Suppressor macrophage treated with lipopolysaccharide for 1 hour (primary cell): ENCODE results near the gene MPP2.
A peak's percentile ranks its signal among the peaks of the same experiment; 100 is the strongest.
"Not testable (repeated sequence)": the region's sequence is repeated elsewhere in the genome, so short reads cannot be mapped to it uniquely, and the experiment has no call there.

Experiments used
- DNase-seq, 3 donors: peaks; one replicate each; pipeline ENCODE4 v3.0.0-alpha.2; 2020 to 2022

MPP2 gene

GRCh38 chr17:43900858-43901754, 6.2 kb downstream of the MPP2 start:
- DNase-seq, result no peak

GRCh38 chr17:43900183-43900857, 7.0 kb downstream of the MPP2 start:
- peak; percentile 85 to 93 (median 90) for DNase-seq

GRCh38 chr17:43898446-43898845, 8.9 kb downstream of the MPP2 start:
- no peak for DNase-seq

GRCh38 chr17:43897831-43898230, 9.5 kb downstream of the MPP2 start:
- no peak for DNase-seq

- not testable (repeated sequence) for DNase-seq
These were observed 12.8 kb downstream of the MPP2 start for GRCh38 chr17:43894494-43894893.

- DNase-seq, result no peak
These were observed 14.7 kb downstream of the MPP2 start for GRCh38 chr17:43892647-43892952.

- no peak for DNase-seq
These were observed 15.3 kb downstream of the MPP2 start for GRCh38 chr17:43891851-43892646.

GRCh38 chr17:43890240-43890639, 17.1 kb downstream of the MPP2 start:
- no peak for DNase-seq

GRCh38 chr17:43888548-43888947, 18.8 kb downstream of the MPP2 start:
- no peak for DNase-seq

GRCh38 chr17:43882761-43883415, 24.4 kb downstream of the MPP2 start:
- no peak for DNase-seq

- DNase-seq, result no peak
These were observed 25.4 kb downstream of the MPP2 start for GRCh38 chr17:43881758-43882505.

- no peak for DNase-seq
These were observed 26.2 kb downstream of the MPP2 start for GRCh38 chr17:43881181-43881580.

- peak; percentile 32 to 58 (median 38) for DNase-seq
These were observed 26.8 kb downstream of the MPP2 start for GRCh38 chr17:43880420-43880991.

GRCh38 chr17:43879723-43880419, 27.5 kb downstream of the MPP2 start:
- DNase-seq, result no peak

GRCh38 chr17:43878260-43879175, 28.8 kb downstream of the MPP2 start:
- peak; percentile 66 to 85 (median 80) for DNase-seq

- no peak for DNase-seq
These were observed 29.7 kb downstream of the MPP2 start for GRCh38 chr17:43877451-43878155.

- DNase-seq, result no peak
These were observed 30.3 kb downstream of the MPP2 start for GRCh38 chr17:43877031-43877430.

- peak in 2 of 3 donors; percentile 13 to 22 for DNase-seq
These were observed 31.7 kb downstream of the MPP2 start for GRCh38 chr17:43875476-43876147.

- no peak for DNase-seq
These were observed 33.0 kb downstream of the MPP2 start for GRCh38 chr17:43874293-43874692.
